Measurements from ENCODE around the gene SIX3.
A peak's percentile ranks its signal among the peaks of the same experiment; 100 is the strongest.

SIX3 gene

GRCh38 chr2:44941551-44942234 lies at the start of gene SIX3:
TSS of gene SIX3 (plus strand) at chr2:44941702. CDS start at chr2:44942105, 403 bp downstream.
- peak; percentile 48 for DNase-seq

DNA sequence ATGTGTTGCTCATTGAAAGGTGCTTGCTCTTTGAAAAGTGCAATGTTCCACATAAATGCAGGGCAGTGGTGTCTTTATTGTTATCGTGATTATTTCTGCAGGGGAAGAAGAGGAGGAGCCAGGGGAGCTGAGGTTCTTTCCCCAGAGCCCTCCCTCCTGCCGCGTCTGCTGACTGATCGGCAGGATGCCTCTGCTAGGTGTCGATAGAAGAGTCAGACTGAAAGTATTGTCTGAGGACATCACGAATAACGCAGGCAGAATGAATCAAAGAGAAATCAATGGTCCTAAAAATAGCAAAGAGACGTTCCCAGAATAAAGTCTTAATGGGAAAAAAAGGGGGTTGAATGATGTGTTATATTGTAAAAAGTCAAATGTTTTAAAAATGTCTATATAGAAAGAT lies 47.4 kb upstream of the SIX3 start:
- peak; percentile 30 for DNase-seq

DNA sequence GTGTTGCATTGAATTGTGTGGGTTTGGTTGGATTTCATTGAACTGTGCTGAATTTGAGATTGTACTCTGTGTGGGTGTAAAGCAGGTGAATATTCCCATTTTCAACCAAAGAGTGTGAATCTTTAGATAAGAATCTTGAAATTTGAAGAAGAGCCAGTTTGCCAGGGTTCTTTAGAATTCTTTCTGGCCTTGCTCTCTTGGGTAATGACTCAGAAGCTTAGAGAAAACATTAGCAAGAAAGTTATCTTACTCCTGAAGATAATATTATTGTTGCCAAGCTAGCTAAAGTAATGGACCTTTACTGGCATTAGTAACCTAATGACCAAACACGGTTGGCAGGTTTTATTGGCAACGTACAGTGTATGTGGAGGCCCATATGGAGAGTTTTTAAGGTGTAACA lies 46.4 kb upstream of the SIX3 start:
- DNase-seq: no peak

DNA sequence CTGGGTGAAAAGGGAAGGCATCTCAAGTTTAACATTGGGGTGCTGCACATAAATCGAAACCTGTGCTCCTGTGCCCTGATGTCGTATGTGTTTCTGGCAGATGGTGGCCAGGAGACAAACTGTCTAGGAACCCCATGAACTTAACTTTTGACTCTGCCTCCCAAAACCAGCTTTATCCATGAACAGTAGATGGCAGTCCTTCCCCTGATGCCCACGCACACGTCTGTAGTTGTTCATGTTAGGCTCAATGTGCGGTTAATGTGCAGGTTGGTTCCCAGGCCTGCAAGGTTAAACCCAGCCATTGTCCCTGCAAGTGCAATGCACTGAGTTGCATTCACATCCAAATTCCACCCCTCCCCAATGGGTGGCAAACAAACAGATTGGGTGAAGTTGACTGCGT lies 44.1 kb upstream of the SIX3 start:
- DNase-seq: no peak

DNA sequence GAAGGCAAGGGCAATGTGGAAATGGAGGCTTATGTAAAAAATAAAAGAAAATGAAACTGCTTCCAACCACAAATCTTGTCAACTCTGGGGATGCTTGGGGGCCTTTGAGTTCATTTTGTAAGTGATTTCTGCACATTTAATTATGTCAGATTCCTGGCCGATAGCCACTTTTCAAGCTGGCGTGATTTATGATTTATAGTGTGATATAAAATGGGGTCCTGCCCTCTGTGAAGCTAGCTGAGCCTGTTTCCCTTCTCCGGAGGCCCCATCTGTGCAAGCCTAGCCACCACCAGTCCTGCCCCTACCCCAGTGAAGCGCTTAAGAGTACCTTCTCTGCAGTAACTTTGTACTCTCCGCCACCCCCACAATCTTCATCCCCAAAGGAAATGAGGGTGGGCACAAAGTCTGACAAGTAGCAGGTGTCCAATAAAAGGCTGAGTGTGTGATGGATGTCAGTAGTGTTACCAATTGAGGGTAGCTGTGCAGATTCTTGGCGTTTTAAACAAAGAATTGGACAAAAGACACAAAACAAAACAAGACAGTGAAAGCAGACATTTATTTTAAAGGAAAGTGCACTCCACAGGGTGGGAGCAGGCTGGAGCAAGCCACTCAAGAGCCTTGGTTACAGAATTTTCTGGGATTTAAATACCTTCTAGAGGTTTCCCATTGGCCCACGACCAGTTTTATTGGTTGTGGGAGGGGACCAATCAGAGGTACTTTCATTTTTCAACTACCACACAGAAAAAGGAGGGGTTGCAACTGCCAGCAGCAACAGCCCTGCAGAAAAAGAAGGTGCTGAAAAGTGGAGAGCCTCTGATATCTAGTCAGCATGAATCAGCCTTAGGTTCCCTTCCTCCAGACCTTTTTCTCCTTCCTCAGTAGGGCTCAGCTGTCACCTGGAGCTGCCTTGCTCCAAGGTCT lies 39.0 kb upstream of the SIX3 start:
- DNase-seq: no peak

- no peak for DNase-seq
Observed at GRCh38 chr2:44904578-44904977, 36.9 kb upstream of the SIX3 start.

- no peak for DNase-seq
Observed at GRCh38 chr2:44906972-44907371, 34.5 kb upstream of the SIX3 start.

GRCh38 chr2:44909831-44910230 lies 31.7 kb upstream of the SIX3 start:
- DNase-seq: no peak

- no peak for DNase-seq
Observed at GRCh38 chr2:44912660-44913059, 28.8 kb upstream of the SIX3 start.

- no peak for DNase-seq
Observed at GRCh38 chr2:44916291-44916690, 25.2 kb upstream of the SIX3 start.

GRCh38 chr2:44918095-44918775 lies 23.3 kb upstream of the SIX3 start:
- DNase-seq: no peak

DNA sequence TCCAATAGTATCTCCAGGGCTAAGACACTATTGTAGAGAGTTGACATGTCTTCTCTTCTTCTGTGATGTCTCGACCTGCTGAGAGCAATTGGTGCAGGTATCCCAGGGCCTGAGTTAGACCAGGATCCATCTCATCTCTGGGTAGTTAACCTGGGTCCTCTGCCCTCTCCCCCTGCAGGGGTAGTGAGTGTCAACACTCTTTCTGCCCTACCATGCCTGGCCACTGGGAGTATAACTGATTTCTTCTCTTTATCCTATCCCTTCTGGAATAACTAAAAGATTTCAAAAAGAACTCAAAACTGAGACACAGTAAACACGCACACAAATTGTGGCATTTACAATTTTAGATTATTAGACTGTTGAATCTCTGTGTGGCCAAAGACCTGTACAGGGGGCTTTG lies 20.8 kb upstream of the SIX3 start:
- DNase-seq: no peak

DNA sequence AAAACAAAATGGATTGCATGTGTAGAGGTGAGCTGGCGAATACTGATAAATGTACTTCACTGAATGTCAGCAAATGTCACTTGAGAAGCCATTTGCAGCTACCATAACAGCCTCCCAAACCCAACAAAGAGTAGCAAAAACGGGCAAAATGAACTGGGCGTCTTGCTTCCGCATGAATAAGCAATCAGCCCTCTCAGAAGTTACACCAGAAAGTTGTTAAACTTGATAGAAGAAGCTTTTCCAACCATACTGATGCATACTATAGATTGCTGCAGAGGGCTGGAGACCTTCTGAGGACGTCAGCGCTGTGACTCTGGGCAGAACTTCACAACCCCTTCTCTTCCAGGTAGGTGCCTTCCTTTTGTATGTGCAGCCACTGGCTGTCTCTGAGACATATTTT lies 18.7 kb upstream of the SIX3 start:
- DNase-seq: no peak

DNA sequence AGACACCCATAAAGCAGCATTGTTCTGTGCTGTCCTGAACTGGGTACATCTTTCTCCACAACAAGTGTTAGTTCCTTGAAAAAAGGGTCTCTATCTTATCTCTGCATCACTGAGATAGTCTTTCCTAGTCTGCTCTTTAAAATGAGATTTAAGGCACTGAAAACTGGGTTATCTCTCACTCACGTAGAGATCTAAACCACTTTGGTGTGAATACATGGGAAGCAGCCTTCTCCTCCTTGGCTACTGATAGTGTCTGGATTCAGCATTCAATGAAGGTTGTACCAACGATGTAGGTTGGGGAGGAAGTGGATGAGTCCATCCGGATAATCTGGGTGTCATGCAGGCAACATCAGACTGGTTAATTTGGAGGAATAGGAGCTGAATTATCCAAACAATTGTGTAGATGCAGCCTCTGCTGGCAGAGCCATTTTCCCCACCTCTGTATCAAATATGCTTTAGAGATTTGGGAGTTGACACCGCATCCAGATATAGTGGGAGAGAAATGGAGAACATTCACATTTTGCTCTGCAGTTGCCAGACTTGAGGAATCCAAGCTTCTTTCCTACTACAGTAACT lies 15.9 kb upstream of the SIX3 start:
- no peak for DNase-seq

GRCh38 chr2:44926957-44927356 lies 14.5 kb upstream of the SIX3 start:
- no peak for DNase-seq

DNA sequence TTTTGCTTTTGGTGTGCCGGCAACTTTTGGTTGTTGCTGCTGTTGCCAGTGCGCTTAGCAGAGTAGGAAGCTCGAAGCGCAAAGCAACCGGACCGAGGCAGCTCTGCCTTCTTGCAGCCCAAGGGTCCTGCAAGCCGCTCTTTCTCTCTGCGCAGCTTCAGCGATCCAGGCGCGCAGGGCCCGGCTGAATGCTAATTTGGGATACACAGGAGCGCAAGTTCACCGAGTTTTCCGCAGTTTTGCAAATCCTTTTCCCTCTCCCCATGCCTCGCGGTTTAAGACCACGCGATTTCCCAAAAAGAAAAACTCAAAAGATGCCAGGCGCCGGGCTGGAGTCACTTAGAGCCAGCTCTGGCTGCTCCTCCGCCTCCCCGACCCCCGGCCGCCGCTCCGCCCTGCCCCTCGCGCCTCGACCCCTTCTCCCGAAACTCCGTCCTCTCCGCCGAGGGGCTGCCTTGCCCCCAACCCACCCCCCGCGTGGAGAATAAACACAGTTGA lies 13.5 kb upstream of the SIX3 start:
- no peak for DNase-seq

DNA sequence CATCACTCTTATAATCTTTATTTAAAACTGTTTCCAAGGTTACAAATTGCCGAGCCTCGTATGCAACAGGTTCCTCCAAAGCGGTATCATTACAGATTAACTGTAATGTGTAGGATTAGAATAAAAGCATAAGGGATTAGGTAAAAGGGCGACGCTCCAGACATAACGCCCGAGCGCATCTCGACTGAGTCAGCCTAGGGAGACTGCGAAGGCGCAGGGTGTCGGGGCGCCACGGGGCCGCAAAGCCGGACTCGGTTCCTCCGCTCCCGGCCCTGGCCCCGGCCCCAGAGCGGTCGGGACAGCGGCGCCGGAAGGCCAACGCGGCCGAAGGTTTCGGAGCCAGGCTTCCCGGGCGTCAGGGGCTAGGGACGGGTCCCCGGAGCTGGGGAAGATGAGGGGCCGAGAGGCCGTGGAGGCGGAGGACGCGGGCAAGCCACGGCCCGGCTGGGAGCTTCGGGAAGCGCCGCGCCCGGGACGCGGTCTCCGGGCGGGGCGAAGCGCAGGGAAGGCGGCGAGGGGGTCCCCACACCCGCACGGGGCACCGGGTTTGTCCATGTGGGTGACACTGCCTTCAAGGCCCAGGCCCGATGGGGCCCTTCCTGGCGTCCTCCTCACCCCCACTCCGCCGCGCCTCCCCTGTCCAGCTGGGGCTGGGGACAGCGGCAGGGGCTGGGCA lies 12.9 kb upstream of the SIX3 start:
- DNase-seq: no peak

DNA sequence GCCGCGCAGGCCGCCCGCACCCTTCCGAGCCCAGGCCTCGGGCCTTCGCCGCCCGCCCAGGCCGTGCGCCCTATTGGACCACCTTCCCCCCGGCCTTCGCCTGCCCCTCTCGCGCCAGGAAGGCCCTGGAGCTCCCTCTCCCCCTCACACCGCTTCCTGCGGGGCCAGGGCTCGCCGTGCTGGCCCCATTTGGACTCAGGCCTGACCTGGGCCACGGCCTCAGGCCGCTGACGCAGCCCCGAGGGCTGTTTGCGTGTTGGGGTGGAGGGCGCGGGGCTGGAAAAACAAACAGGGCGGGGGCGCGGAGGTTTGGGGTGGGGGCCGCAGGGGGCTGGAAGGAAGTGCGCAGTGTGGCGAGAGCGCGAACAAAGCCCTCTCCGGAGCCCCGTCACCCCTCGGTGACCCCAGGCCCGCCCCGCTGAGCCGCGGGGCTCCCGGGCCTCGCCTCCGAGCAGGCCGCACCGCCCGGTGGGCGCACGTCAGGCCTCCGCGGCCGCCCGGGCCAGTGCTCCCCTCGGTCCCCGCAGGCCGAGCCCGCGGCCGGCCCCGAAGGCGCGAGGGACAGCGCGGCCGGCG lies 12.3 kb upstream of the SIX3 start:
- no peak for DNase-seq

DNA sequence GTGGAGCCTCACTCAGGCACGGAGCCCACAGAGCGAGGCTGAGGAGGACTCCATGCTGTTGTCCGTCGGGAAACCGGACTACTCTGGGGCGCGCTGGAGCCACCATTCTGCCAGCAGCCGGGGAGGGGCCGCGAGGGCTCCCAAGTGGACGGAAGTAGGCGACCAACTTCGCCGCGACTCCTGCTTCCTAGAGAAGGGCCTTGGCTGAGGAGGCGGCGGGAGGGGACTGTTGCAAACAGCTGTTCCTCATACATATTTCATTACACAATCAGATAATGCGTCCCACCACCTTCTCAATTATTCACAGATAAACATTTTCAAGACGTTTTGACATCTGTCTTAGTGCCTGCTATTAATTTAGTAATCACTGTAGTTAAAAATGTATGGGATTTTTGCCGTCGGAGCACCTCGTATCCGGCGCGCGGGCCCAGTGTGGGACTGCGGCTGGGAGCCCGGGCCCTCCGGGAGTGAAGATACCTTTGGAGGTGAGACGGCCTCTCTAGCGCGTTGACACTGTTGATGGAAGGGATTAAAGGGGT lies 11.7 kb upstream of the SIX3 start:
- no peak for DNase-seq

GRCh38 chr2:44930274-44931197 lies 11.0 kb upstream of the SIX3 start:
- no peak for DNase-seq
